Skin of body (tissue), 2 donors: ENCODE data around the gene SEMA4C. TPM values are rescaled to one million over a fixed set of nuclear protein-coding genes. Genes with fewer than 3 reads are reported as not detected.
"Not testable (repeated sequence)": the region's sequence is repeated elsewhere in the genome, so short reads cannot be mapped to it uniquely, and the experiment has no call there.

ENCODE experiments used
- DNase-seq: peaks from one replicate; lab custom pipeline; 2025; lab: John Stamatoyannopoulos, UW
- total RNA-seq: library from RNA; depleted of rRNA; stranded (reverse); fragments of >200 nt; gene quantifications from one replicate; pipeline ENCODE4 v1.2.3, GENCODE V29; 2014

SEMA4C gene
- total RNA-seq, 1 donor from 2014 or later, result 24.3 TPM

- DNase-seq, result no peak
These were observed 2.7 kb downstream of the SEMA4C start for GRCh38 chr2:96866986-96867755.

GRCh38 chr2:96866586-96866985 lies 3.3 kb downstream of the SEMA4C start:
- DNase-seq, result no peak

GRCh38 chr2:96866149-96866548 lies 3.7 kb downstream of the SEMA4C start:
- no peak for DNase-seq

DNA sequence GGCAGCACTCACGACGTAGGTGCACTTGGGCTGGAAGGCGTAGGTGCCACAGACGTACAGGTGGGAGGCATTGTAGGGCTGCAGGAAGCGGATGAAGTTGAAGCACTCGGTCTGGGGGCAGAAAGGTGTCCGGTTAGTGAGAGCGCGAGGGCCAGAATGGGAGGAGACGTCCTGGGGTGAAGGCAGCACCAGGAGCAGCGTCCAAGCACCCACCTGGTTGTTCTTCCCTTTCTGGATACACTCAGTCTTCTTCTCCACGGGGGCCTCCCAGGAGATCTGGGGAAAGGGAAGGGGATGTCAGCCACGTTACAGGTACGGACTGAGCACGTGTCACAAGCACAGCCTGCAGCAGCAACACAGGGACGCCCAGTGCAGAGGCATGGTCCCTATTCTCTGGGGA lies 4.2 kb downstream of the SEMA4C start:
- no peak for DNase-seq

GRCh38 chr2:96864343-96865091 lies 5.4 kb downstream of the SEMA4C start:
- no peak for DNase-seq

DNA sequence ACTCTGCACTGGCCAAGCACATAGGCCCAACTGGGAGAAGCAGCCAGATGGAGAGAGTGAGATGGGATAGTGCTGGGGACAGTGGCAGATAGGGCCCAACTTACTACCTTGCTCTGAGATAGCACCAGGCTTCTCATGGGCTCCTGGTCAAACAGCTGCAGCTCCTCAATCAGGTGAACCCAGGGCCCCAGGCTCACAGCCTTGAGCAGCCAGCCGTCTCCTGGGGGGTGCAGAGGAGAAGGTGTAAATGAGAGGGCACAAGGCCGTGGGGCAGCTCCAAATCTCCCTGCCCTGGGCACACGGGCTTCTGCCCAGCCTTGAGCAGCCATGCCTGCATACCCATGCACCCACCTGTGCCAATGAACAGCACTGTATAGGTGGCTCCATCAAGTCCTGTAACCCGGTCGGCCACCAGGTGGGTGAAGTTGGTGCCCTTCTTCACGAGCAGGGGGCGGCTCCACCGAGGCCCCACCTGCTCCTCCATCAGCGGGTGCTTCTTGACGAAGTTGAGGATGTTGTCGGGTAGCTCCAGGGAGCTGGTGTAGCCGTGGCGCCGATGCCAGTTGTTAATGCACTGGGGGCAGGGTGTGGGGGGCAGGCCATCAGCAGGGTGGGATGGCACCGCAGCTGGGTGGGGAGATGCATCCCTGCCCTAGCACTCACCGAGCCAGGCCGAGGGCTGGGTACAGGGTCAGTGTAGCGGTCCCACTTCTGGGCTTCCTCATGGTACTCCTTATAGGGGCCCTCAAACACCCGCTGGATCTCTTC lies 6.1 kb downstream of the SEMA4C start:
- no peak for DNase-seq

- not testable (repeated sequence) for DNase-seq
These were observed 6.8 kb downstream of the SEMA4C start for GRCh38 chr2:96863056-96863455.

DNA sequence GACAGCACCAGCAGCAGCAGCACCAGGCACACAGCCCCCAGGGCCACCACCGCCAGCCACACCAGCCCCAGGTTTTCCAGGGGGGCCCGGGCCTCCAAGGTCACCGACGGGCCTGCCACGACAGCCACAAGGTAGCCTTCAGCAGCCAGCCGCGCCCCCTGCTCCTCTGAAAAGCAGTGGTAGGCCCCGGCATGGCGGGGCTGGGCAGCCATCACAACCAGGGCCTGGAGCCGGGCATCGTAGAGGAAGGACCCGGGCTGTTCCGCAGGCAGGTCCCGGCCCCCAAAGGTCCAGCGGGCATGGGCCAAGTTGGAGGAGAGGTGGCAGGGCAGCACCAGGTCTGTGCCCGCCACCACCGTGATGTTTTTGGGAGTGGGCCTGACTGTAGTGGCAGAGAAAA lies 8.8 kb downstream of the SEMA4C start:
- no peak for DNase-seq

DNA sequence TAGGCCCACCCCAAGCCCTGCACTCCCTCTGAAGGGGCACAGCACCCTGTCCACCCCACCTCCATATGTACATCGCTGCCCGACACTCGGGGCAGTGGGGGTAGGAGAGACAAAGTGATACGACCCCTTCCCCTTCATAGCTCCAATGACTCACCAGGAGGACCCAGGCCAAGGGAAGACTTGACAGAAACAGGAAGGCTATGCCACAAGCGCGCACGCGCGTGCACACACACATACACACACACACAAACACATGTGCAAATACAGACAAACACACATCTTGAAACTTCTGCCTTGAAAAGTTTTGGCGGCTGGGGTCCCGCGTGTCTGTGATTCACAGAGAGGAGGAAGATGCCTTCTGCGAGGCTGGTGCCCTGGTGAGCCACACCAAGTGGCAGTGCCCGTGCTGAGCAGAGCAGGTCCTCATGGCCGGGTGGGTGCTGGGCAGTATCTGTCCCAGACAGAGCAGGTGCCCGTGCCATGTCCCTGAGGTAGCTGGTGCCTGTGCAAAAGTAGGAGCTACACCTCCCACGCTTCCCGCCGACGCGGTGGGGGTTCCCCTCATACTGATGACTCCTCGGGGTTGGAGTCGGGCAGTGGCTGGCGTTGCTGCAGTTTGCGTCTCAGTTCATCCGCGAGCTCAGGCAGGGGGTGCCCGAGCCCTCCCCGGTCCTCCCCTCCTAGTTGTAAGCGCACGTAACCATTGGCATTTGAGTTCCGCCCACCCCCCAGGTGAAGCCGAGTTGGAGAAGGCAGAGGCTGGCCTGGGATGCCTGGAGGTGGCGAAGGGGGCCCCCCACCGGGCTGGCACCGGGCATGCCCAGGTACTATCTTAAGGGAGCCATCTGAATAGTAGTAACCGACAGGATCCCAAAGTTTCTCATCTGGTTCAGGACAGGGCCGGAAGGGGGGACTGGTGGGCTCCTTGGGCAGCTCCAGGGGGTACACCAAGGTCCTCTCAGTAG lies 9.5 kb downstream of the SEMA4C start:
- DNase-seq, result no peak

GRCh38 chr2:96859681-96860064 lies 10.2 kb downstream of the SEMA4C start:
- no peak for DNase-seq

GRCh38 chr2:96859099-96859649 lies 10.7 kb downstream of the SEMA4C start:
- no peak for DNase-seq

DNA sequence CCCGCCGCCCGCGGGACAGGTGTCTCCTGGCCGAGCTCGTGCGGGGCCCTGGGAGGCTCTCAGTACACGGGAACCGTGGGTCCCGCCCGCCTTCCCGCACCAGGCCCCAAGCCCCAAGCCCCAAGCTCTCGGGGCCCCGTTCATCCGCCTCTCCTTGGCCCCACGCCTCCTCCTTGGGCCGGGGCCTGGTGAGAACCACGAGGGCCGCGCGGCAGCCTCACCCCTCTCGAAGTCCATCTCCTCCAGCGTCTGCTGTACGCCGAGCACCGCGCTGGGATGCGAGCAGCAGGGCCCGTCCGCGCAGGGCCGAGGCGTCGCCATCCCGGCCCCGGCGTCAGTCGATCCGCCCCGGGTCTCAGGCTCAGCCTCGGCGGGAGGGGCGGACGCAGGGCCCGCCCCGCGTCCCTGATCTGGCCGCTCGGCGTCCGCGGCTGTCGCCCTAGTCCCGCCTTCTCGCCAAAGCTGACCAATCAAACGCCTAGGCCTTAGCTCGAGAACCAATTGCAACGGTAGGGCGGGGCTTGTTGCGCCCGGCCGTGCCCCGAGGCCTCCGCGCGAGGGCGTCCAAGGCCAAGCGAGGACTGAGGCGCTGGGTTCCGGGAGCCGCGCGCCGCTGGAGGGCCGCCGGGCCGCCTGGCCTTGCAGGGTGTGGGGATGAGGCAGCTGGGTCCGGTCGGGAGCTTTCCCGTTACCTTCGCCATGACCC lies 12.1 kb downstream of the SEMA4C start, which contains the start of gene ANKRD39:
ANKRD39 (minus strand) TSS at position 350 of the 706 bp plus-strand sequence; CDS start at position 321, 29 bp downstream.
- DNase-seq, result peak; percentile 98

DNA sequence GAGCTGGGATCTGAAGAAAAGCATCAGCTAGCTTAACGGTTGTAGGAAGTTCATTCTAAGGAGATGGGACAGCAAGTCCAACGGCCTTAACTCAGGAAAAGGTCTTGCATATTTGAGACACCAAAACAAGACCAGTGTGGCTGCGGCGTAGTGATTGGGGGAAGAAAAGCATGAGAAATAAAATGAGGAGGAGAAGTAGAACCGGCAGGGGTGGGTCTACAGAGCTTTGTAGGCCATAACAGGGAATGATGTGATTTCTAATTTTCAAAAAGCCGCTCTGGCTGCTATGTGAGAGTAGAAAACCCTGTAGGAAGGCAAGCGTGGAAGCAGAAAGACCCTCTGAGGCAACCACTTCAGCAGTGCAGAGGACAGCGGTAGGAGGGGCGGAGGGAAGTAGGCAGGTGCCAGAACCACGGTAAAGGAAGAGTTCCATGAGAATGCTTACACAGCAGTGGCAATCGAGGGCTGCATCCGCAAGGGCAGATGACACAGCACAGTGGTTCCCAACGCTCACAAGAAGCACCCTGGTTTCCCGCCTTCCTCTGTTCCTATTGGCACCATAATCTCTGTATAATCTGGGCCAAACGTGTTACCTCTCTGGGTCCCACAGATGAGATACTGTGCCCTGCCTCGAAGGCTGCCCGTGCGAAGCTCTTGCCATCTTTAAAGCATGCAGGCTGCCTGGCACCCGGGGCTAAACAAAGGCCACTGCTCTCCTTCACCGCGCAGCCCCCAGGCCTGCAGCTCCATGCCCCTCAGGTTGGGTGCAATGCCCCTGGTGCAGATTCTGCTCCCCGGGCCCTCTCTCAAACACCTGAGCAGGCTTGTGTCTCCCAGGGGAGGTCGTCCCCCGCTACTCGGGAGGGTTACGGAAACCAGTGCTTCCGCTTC lies 12.9 kb downstream of the SEMA4C start:
- DNase-seq, result no peak

GRCh38 chr2:96853321-96853720 lies 16.6 kb downstream of the SEMA4C start:
- DNase-seq, result no peak

GRCh38 chr2:96852667-96853066 lies 17.2 kb downstream of the SEMA4C start:
- no peak for DNase-seq

DNA sequence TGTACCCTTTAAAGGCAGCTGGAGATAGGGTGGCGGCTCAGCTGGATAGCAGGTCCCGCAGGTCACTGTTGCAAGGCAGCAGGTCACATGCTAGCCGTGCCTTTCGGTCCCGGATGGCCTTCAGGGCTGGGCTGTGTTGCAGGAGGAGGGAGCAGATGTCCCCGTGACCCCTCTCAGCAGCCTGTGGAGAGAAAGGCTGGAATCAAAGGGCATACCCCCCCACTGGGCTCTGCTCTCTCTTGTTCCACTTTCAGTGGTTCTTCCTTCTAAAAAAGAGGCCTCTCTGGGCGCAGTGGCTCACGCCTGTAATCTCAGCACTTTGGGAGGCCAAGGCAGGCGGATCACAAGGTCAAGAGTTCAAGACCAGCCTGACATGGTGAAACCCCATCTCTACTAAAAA lies 21.6 kb downstream of the SEMA4C start:
- DNase-seq, result no peak

- DNase-seq, result no peak
These were observed 22.3 kb downstream of the SEMA4C start for GRCh38 chr2:96847586-96847985.

DNA sequence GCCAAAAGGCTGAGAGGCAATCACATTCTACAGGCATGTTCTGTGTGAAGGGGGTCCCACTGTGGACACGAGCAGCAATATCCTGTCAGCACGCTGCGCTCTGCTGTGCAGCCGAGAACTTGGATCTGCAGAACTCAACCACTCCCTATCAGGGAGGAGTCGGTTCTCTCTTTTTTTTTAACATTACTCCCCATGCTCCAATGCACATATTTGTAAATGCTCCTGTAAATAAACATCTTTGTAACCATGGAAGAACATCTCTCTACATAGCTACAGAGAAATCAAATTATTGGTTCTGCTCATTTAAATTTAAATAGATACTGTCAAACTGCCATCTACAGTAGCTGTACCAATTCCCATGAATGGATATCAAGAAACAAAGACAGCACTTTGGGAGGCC lies 23.1 kb downstream of the SEMA4C start:
- no peak for DNase-seq

GRCh38 chr2:96844405-96844808 lies 25.5 kb downstream of the SEMA4C start:
- no peak for DNase-seq
